Measurements from ENCODE around the gene PSMG2. TPM values are rescaled to one million over a fixed set of nuclear protein-coding genes. Genes with fewer than 3 reads are reported as not detected.

Gene PSMG2
- total RNA-seq, 1 experiment from 2014 or later = 78.6 TPM

DNA sequence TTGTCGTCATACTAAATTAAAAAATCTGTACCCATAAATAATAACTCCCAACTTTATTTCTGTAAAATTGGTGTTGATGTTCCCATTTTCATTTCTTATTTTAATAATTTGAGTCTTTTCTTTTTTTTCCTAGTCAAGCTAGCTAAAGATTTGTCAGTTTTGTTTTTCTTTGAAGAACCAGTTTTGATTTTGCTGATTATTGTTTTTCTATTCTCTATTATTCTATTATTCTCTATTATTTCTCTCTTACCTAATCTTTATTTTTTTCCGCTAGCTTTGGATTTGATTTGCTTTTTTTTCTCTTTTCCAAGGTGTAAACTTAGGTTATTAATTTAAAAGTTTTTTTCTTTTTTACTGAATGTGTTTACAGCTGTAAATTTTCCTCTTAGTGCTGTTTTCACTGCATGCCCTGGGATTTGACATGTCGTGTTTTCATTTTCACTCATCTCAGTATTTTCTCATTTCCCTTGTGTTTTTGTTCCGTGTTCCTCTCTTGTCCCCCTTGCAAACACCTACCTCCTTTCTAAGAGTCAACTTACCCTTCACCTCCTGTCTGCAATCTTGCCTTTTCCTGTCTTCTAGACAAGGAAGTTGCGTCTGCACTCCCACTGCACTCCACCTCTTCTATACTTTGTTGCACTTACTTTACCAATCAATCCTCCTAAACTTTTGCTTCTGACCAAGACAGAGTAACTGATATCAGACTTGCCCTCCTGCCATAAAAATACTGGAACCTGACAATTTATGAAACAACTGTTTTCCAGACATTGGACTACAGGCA is 18.8 kb downstream of the PSMG2 start:
- Mint-ChIP-seq H3K4me3 (ENCODE audit: low read depth, unreplicated experiment) (no peak overlapping the region), H3K27ac (ENCODE audit: unreplicated experiment) (no peak overlapping the region), H3K9me3 (ENCODE audit: low read depth, unreplicated experiment) (no peaks in the 10 kb centered on the region), H3K4me1 (ENCODE audit: low read depth, unreplicated experiment) (no peaks in the 10 kb centered on the region), H3K27me3 (ENCODE audit: unreplicated experiment) (no peaks in the 10 kb centered on the region), H3K36me3 (ENCODE audit: insufficient read depth, unreplicated experiment) (peaks cover 65% of the 10 kb centered on the region)
- CTCF ChIA-PET = no interaction called here
- no TSS peak for BruUV-seq (replicated peaks)
- TF ChIP-seq, protein P1, sequence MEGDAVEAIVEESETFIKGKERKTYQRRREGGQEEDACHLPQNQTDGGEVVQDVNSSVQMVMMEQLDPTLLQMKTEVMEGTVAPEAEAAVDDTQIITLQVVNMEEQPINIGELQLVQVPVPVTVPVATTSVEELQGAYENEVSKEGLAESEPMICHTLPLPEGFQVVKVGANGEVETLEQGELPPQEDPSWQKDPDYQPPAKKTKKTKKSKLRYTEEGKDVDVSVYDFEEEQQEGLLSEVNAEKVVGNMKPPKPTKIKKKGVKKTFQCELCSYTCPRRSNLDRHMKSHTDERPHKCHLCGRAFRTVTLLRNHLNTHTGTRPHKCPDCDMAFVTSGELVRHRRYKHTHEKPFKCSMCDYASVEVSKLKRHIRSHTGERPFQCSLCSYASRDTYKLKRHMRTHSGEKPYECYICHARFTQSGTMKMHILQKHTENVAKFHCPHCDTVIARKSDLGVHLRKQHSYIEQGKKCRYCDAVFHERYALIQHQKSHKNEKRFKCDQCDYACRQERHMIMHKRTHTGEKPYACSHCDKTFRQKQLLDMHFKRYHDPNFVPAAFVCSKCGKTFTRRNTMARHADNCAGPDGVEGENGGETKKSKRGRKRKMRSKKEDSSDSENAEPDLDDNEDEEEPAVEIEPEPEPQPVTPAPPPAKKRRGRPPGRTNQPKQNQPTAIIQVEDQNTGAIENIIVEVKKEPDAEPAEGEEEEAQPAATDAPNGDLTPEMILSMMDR (IDR thresholded peaks at IDR 0.05; ENCODE audit: unreplicated experiment) = no peak
- no peak for DNase-seq
- intact Hi-C loops (cut with micrococcal nuclease; ENCODE audit: unreplicated experiment) = no loop called here

DNA sequence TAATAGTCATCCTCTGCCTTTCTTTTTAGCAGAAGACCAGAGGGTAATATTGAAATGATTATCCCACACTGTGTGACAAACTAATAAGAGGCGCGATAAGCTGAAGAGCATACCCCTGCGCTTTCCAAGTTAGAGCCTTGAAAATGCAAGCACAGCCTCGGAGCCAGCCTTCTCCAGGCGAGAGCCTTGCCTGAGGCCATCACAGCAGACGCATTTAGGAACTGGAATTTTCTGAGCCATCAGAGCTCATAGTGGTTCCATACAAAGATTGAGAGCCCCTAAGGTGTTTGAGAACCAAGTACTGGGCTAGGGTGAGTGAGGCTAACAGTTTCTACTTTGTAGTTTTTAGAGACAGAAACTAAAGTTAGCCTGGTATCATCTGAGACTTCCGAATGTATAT is 19.9 kb downstream of the PSMG2 start:
- CTCF ChIA-PET = no interaction called here
- H3K9me3 Mint-ChIP-seq (ENCODE audit: low read depth, unreplicated experiment) = no peaks in the 10 kb centered on the region
- H3K36me3 Mint-ChIP-seq (ENCODE audit: insufficient read depth, unreplicated experiment) = peaks cover 59% of the 10 kb centered on the region
- no peaks in the 10 kb centered on the region for H3K27me3 Mint-ChIP-seq (ENCODE audit: unreplicated experiment)
- H3K4me3 Mint-ChIP-seq (ENCODE audit: low read depth, unreplicated experiment) = no peak overlapping the region
- TF ChIP-seq, protein P1 (IDR thresholded peaks at IDR 0.05; ENCODE audit: unreplicated experiment) = no peak
- H3K27ac Mint-ChIP-seq (ENCODE audit: unreplicated experiment) = no peak overlapping the region
- no peak for DNase-seq
- intact Hi-C loops (cut with micrococcal nuclease; ENCODE audit: unreplicated experiment) = no loop called here
- no TSS peak for BruUV-seq (replicated peaks)
- no peaks in the 10 kb centered on the region for H3K4me1 Mint-ChIP-seq (ENCODE audit: low read depth, unreplicated experiment)

DNA sequence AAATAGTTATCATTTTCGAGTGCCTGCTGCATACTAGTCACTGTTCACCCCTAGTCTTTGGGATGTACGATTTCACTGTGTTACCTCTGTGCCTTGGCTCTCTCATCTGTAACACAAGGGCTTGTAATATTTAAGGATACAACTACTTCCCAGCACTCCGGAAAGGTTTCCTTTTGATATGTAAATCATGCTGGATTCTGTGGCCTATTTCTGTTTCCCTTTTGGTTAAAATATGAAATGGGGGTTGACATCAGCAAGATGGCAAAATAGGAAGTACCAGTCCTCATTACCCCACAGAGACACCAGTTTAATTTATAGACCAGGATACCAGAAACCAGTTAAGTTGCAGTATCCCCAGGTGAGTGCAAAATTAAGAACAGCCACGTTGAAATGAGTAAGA is 23.5 kb downstream of the PSMG2 start:
- no peak overlapping the region for H3K27ac Mint-ChIP-seq (ENCODE audit: unreplicated experiment)
- no TSS peak for BruUV-seq (replicated peaks)

DNA sequence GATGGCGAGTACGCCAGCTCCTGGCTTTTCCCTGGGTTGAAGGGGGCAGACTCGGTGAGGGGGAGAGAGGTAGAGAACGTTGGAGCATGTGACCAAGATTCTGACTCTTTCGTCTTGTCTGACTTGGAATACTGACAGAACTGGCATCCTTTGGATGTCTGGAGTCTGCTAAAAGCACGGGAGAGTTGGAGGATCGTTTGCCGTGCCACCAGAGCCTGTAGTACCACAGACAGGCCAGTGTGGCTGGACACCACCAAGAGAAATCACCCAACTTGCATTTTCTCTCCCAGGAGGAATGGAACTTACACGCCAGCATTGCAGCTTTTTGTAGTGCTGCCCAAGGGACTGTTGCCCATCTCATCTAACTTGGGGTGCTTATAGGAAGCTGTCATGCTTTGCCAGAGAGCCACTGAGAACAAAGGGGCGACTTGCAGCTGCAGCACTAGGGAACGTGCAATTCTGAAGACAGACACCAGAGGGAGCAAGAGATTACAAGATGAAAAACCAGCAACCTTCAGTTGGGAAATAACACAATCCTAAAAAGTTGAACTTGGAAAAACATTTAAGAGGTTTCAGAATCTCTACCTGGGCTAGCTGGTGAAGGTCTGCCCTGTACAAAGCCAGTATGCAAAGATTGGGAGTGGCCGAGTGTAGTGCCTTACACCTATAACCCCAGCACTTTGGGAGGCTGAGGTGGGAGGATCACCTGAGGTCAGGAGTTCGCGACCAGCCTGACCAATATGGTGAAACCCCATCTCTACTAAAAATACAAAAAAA is 24.1 kb downstream of the PSMG2 start:
- BruUV-seq (replicated peaks) = no TSS peak
- peaks cover 4% of the 10 kb centered on the region for H3K9me3 Mint-ChIP-seq (ENCODE audit: low read depth, unreplicated experiment)
- DNase-seq = peak; percentile 80
- H3K4me3 Mint-ChIP-seq (ENCODE audit: low read depth, unreplicated experiment) = no peak overlapping the region
- no peak overlapping the region for H3K27ac Mint-ChIP-seq (ENCODE audit: unreplicated experiment)
- CTCF ChIA-PET = interaction anchor here (1.0 to 1.5 kb wide), 2 partner anchors 208 to 334 kb away, joined by 3 to 8 read pairs; no protein-coding TSS in a partner anchor
- TF ChIP-seq, protein P1 (IDR thresholded peaks at IDR 0.05; ENCODE audit: unreplicated experiment) = peak; percentile 91
- no peaks in the 10 kb centered on the region for H3K4me1 Mint-ChIP-seq (ENCODE audit: low read depth, unreplicated experiment)
- intact Hi-C loops (cut with micrococcal nuclease; ENCODE audit: unreplicated experiment) = loop anchor here (1.0 to 5.0 kb wide), 3 partner anchors 165 to 430 kb away; no protein-coding TSS in a partner anchor
- no peaks in the 10 kb centered on the region for H3K27me3 Mint-ChIP-seq (ENCODE audit: unreplicated experiment)
- peaks cover 25% of the 10 kb centered on the region for H3K36me3 Mint-ChIP-seq (ENCODE audit: insufficient read depth, unreplicated experiment)

More for the DNA sequence above, 23.5 kb downstream of the PSMG2 start:
- Mint-ChIP-seq H3K4me1 (ENCODE audit: low read depth, unreplicated experiment) (no peaks in the 10 kb centered on the region), H3K36me3 (ENCODE audit: insufficient read depth, unreplicated experiment) (peaks cover 31% of the 10 kb centered on the region), H3K27me3 (ENCODE audit: unreplicated experiment) (no peaks in the 10 kb centered on the region), H3K4me3 (ENCODE audit: low read depth, unreplicated experiment) (no peak overlapping the region), H3K9me3 (ENCODE audit: low read depth, unreplicated experiment) (peaks cover 4% of the 10 kb centered on the region)
- TF ChIP-seq, protein P1 (IDR thresholded peaks at IDR 0.05; ENCODE audit: unreplicated experiment) = no peak
- no peak for DNase-seq
- CTCF ChIA-PET = interaction anchor here (1.0 to 1.5 kb wide), 2 partner anchors 208 to 333 kb away, joined by 3 to 8 read pairs; no protein-coding TSS in a partner anchor
- intact Hi-C loops (cut with micrococcal nuclease; ENCODE audit: unreplicated experiment) = loop anchor here (5.0 kb wide), 2 partner anchors 166 to 431 kb away; no protein-coding TSS in a partner anchor
